Cardiac muscle cell (in vitro differentiated cells and primary cell): ENCODE data around the gene RNF111. TPM values are rescaled to one million over a fixed set of nuclear protein-coding genes. Genes with fewer than 3 reads are reported as not detected.
"Not testable (repeated sequence)": the region's sequence is repeated elsewhere in the genome, so short reads cannot be mapped to it uniquely, and the experiment has no call there.

Experiments
- DNase-seq, 2 donors: peaks; one replicate each; pipeline versions ENCODE4 v3.0.0 to v3.0.0-alpha.2; 2010 to 2017; ENCODE audit warnings: low read depth in 1 of 2, low spot score in 1 of 2
- H3K27ac ChIP-seq: fragments of 200-600 bp; sonication (generic); 2 replicates; pipeline ENCODE4 v1.5.1; 2016
- H3K27me3 ChIP-seq: fragments of 200-600 bp; sonication (generic); 2 replicates; pipeline ENCODE4 v1.6.0; 2016; ENCODE audit warnings: control low read depth
- H3K36me3 ChIP-seq: fragments of 200-600 bp; sonication (generic); 2 replicates; pipeline ENCODE4 v1.5.1; 2016; ENCODE audit warnings: control low read depth
- H3K4me1 ChIP-seq: fragments of 200-600 bp; sonication (generic); 2 replicates; pipeline ENCODE4 v1.8.1; 2017; ENCODE audit warnings: low read depth, mild to moderate bottlenecking, mixed run types
- H3K4me3 ChIP-seq: fragments of 200-600 bp; sonication (generic); 2 replicates; pipeline ENCODE4 v1.5.1; 2016; ENCODE audit warnings: mild to moderate bottlenecking
- H3K9me3 ChIP-seq: fragments of 200-600 bp; sonication (generic); 2 replicates; pipeline ENCODE4 v1.5.1; 2017; ENCODE audit warnings: low read depth, mild to moderate bottlenecking, control low read depth
- CTCF ChIP-seq: IDR thresholded peaks from 2 replicates; pipeline ENCODE4 v1.5.1; 2012; ENCODE audit warnings: low read depth, mild to moderate bottlenecking, low read length
- polyA plus RNA-seq: library from polyadenylated mRNA; unstranded; fragments of >200 nt; fragmentation: Nextera tagmentation; extraction: Ambion mirVana; gene quantifications from 2 replicates; pipeline ENCODE4 v1.2.1, GENCODE V29; 2016
- total RNA-seq: library from RNA; depleted of rRNA; stranded (reverse); fragments of >200 nt; gene quantifications from 2 replicates; pipeline ENCODE4 v1.2.3, GENCODE V29; 2016

The RNF111 gene
- total and polyA plus RNA-seq, 2 experiments from 2014 or later: 12.4 to 15.1 TPM

- Histone ChIP-seq H3K4me1 (peaks cover 11% of the 10 kb centered on the region), H3K9me3 (no peaks in the 10 kb centered on the region), H3K36me3 (no peaks in the 10 kb centered on the region), H3K27ac (peak overlapping the region; percentile 95), H3K4me3 (peak overlapping the region; percentile 87), H3K27me3 (peaks cover 16% of the 10 kb centered on the region)
- no peak for DNase-seq
- TF ChIP-seq CTCF: no peak
Measured at GRCh38 chr15:58987036-58987435, 427 bp upstream of the RNF111 start.

- Histone ChIP-seq H3K36me3 (no peaks in the 10 kb centered on the region), H3K27me3 (peaks cover 8% of the 10 kb centered on the region), H3K9me3 (no peaks in the 10 kb centered on the region), H3K4me1 (peaks cover 11% of the 10 kb centered on the region), H3K27ac (peak overlapping the region; percentile 95), H3K4me3 (peak overlapping the region; percentile 87)
- no peak for TF ChIP-seq CTCF
- DNase-seq: peak; percentile 62 to 85
Measured at GRCh38 chr15:58988006-58988785, 733 bp downstream of the RNF111 start.

- H3K36me3 ChIP-seq: no peaks in the 10 kb centered on the region
- no peak overlapping the region for H3K27ac ChIP-seq
- H3K9me3 ChIP-seq: no peaks in the 10 kb centered on the region
- peaks cover 11% of the 10 kb centered on the region for H3K4me1 ChIP-seq
- no peak overlapping the region for H3K4me3 ChIP-seq
- H3K27me3 ChIP-seq: no peaks in the 10 kb centered on the region
- no peak for DNase-seq
- no peak for TF ChIP-seq CTCF
Measured at GRCh38 chr15:58992181-58992580, 4.7 kb downstream of the RNF111 start.

- no peak for DNase-seq
- TF ChIP-seq CTCF: no peak
- Histone ChIP-seq H3K9me3 (no peaks in the 10 kb centered on the region), H3K27me3 (no peaks in the 10 kb centered on the region), H3K27ac (no peak overlapping the region), H3K4me3 (no peak overlapping the region), H3K4me1 (no peaks in the 10 kb centered on the region), H3K36me3 (no peaks in the 10 kb centered on the region)
Measured at GRCh38 chr15:58994906-58995453, 7.5 kb downstream of the RNF111 start.

GRCh38 chr15:58999694-59000093, 12.2 kb downstream of the RNF111 start:
- Histone ChIP-seq H3K9me3 (no peaks in the 10 kb centered on the region), H3K27me3 (no peaks in the 10 kb centered on the region), H3K4me3 (no peak overlapping the region), H3K27ac (no peak overlapping the region), H3K36me3 (peaks cover 1% of the 10 kb centered on the region), H3K4me1 (no peaks in the 10 kb centered on the region)
- no peak for TF ChIP-seq CTCF
- no peak for DNase-seq

GRCh38 chr15:59000251-59000650, 12.8 kb downstream of the RNF111 start:
- not testable (repeated sequence) for DNase-seq, H3K27me3 ChIP-seq, H3K27ac ChIP-seq, H3K36me3 ChIP-seq, H3K9me3 ChIP-seq, H3K4me1 ChIP-seq, H3K4me3 ChIP-seq
